ENCODE results near the gene ABCC8. TPM values are rescaled to one million over a fixed set of nuclear protein-coding genes. Genes with fewer than 3 reads are reported as not detected.

Gene ABCC8
- total and polyA plus RNA-seq, 2 donors (not counting 1 experiment from before 2014, with no cell fraction given): 0.03 to 0.17 TPM

- H3K9me3 Mint-ChIP-seq (ENCODE audit: insufficient read depth): no peaks in the 10 kb centered on the region
- H3K79me2 ChIP-seq (ENCODE audit: control insufficient read depth, insufficient read depth, low read length): no peaks in the 10 kb centered on the region
- peaks cover 15% of the 10 kb centered on the region for H3K4me1 Mint-ChIP-seq
- ChIA-PET CTCF (interaction anchor here (1.3 to 2.3 kb wide), 3 partner anchors 9 to 31 kb away, joined by 3 to 12 read pairs (median 4); partner anchors contain the start of gene KCNJ11), POLR2A (no interaction called here)
- intact Hi-C loops (cut with micrococcal nuclease): no loop called here
- 93% methylated on average over 14 of the region's 14 CpGs for WGBS (ENCODE audit: insufficient coverage)
- H3K27ac ChIP-seq (ENCODE audit: low read length in 2 of 2): no peak overlapping the region
- ATAC-seq (ENCODE audit: low read depth) (no peak), DNase-seq (no peak)
- H3K4me3 Mint-ChIP-seq: no peak overlapping the region
- TF ChIP-seq EZH2 (IDR thresholded peaks at IDR 0.05; ENCODE audit: borderline replicate concordance, insufficient read depth, low read depth, low read length, poor library complexity, severe bottlenecking) (no peak), CTCF (IDR thresholded peaks at IDR 0.05) (no peak)
- H4K20me1 ChIP-seq (ENCODE audit: control insufficient read depth, insufficient read depth, low read length, poor library complexity, severe bottlenecking): no peaks in the 10 kb centered on the region
- H3K9ac ChIP-seq (ENCODE audit: low read length): no peak overlapping the region
- H3K4me3 ChIP-seq (ENCODE audit: control extremely low read depth in 1 of 5, extremely low read depth in 1 of 5, insufficient read depth in 1 of 5, low read depth in 2 of 5, low read length in 4 of 5): no peak overlapping the region
- H3K27me3 ChIP-seq (replicated peaks in 1 of 4; ENCODE audit: control extremely low read depth in 1 of 4, control insufficient read depth in 3 of 4, insufficient read depth in 4 of 4, low read length in 3 of 4): no peaks in the 10 kb centered on the region
- no peak overlapping the region for H2AFZ ChIP-seq (ENCODE audit: insufficient read depth, low read depth, low read length, poor library complexity, severe bottlenecking)
- no peaks in the 10 kb centered on the region for H3K36me3 ChIP-seq (replicated peaks in 1 of 2; ENCODE audit: control extremely low read depth in 1 of 2, control insufficient read depth in 1 of 2, extremely low read depth in 1 of 2, insufficient read depth in 2 of 2, low read length in 1 of 2)
- no peak overlapping the region for H3K27ac Mint-ChIP-seq
- H3K27me3 Mint-ChIP-seq: no peaks in the 10 kb centered on the region
- H3K4me2 ChIP-seq (replicated peaks; ENCODE audit: low read depth, low read length, poor library complexity, severe bottlenecking): no peak overlapping the region
- H3K4me1 ChIP-seq (ENCODE audit: control insufficient read depth in 2 of 2, insufficient read depth in 2 of 2, low read length in 2 of 2): peaks cover 13 to 26% of the 10 kb centered on the region in 2 donors
- no peaks in the 10 kb centered on the region for H3K9me3 ChIP-seq (ENCODE audit: control extremely low read depth in 1 of 3, control insufficient read depth in 2 of 3, insufficient read depth in 1 of 3, low read length in 2 of 3)
Measured at GRCh38 chr11:17397311-17398002, 79.2 kb downstream of the ABCC8 start.

GRCh38 chr11:17396598-17397310, 79.9 kb downstream of the ABCC8 start:
- H3K4me1 Mint-ChIP-seq: peaks cover 15% of the 10 kb centered on the region
- Histone ChIP-seq H3K36me3 (replicated peaks in 1 of 2; ENCODE audit: control extremely low read depth in 1 of 2, control insufficient read depth in 1 of 2, extremely low read depth in 1 of 2, insufficient read depth in 2 of 2, low read length in 1 of 2) (no peaks in the 10 kb centered on the region), H3K9me3 (ENCODE audit: control extremely low read depth in 1 of 3, control insufficient read depth in 2 of 3, insufficient read depth in 1 of 3, low read length in 2 of 3) (no peaks in the 10 kb centered on the region), H3K79me2 (ENCODE audit: control insufficient read depth, insufficient read depth, low read length) (no peaks in the 10 kb centered on the region), H3K4me3 (ENCODE audit: control extremely low read depth in 1 of 5, extremely low read depth in 1 of 5, insufficient read depth in 1 of 5, low read depth in 2 of 5, low read length in 4 of 5) (no peak overlapping the region), H2AFZ (ENCODE audit: insufficient read depth, low read depth, low read length, poor library complexity, severe bottlenecking) (no peak overlapping the region), H3K9ac (ENCODE audit: low read length) (no peak overlapping the region), H3K4me1 (ENCODE audit: control insufficient read depth in 2 of 2, insufficient read depth in 2 of 2, low read length in 2 of 2) (peaks cover 13 to 26% of the 10 kb centered on the region in 2 donors), H3K27me3 (replicated peaks in 1 of 4; ENCODE audit: control extremely low read depth in 1 of 4, control insufficient read depth in 3 of 4, insufficient read depth in 4 of 4, low read length in 3 of 4) (no peaks in the 10 kb centered on the region), H4K20me1 (ENCODE audit: control insufficient read depth, insufficient read depth, low read length, poor library complexity, severe bottlenecking) (no peaks in the 10 kb centered on the region), H3K27ac (ENCODE audit: low read length in 2 of 2) (no peak overlapping the region), H3K4me2 (replicated peaks; ENCODE audit: low read depth, low read length, poor library complexity, severe bottlenecking) (no peak overlapping the region)
- POLR2A ChIA-PET: no interaction called here
- ATAC-seq (ENCODE audit: low read depth) (no peak), DNase-seq (no peak)
- no peaks in the 10 kb centered on the region for H3K9me3 Mint-ChIP-seq (ENCODE audit: insufficient read depth)
- intact Hi-C loops (cut with micrococcal nuclease): no loop called here
- no peak overlapping the region for H3K27ac Mint-ChIP-seq
- H3K4me3 Mint-ChIP-seq: no peak overlapping the region
- CTCF ChIA-PET: interaction anchor here (2.3 kb wide), 1 partner anchor 13 kb away, joined by 12 read pairs; no protein-coding TSS in a partner anchor
- 93% methylated on average over 22 of the region's 22 CpGs for WGBS (ENCODE audit: insufficient coverage)
- H3K27me3 Mint-ChIP-seq: no peaks in the 10 kb centered on the region
- TF ChIP-seq EZH2 (IDR thresholded peaks at IDR 0.05; ENCODE audit: borderline replicate concordance, insufficient read depth, low read depth, low read length, poor library complexity, severe bottlenecking) (no peak), CTCF (IDR thresholded peaks at IDR 0.05) (no peak)

Data from B cell (primary cell).